ENCODE data around the gene AHDC1.

DNA sequence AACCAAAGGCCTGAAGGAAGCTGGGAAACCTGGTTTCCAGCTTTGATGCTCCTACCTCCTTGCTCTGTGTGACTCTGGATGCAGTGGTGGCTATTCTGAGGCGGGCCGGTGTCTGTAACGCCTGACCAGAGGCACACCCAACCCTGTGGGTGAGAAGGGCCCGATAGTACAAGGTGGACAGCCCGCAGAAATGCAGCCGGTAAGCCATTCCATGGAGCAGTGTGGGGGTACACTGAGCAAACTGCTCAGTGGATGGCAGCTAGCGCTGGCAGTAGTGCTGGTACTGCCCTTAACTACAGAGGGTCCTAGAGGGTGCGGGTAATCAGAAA, 36.0 kb downstream of the AHDC1 start:
- no peak for TF ChIP-seq POLR2AphosphoS5 (IDR thresholded peaks at IDR 0.05)
- TF ChIP-seq, protein P1, sequence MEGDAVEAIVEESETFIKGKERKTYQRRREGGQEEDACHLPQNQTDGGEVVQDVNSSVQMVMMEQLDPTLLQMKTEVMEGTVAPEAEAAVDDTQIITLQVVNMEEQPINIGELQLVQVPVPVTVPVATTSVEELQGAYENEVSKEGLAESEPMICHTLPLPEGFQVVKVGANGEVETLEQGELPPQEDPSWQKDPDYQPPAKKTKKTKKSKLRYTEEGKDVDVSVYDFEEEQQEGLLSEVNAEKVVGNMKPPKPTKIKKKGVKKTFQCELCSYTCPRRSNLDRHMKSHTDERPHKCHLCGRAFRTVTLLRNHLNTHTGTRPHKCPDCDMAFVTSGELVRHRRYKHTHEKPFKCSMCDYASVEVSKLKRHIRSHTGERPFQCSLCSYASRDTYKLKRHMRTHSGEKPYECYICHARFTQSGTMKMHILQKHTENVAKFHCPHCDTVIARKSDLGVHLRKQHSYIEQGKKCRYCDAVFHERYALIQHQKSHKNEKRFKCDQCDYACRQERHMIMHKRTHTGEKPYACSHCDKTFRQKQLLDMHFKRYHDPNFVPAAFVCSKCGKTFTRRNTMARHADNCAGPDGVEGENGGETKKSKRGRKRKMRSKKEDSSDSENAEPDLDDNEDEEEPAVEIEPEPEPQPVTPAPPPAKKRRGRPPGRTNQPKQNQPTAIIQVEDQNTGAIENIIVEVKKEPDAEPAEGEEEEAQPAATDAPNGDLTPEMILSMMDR (IDR thresholded peaks at IDR 0.05) = no peak

Measured in prostate gland (tissue), 2 donors.